AG04450 (cell line): ENCODE results near the gene ABHD1. TPM values are rescaled to one million over a fixed set of nuclear protein-coding genes. Genes with fewer than 3 reads are reported as not detected.

Experiments
- CTCF ChIA-PET: fragments of 300-600, 350-600 bp; formaldehyde crosslinking; extraction: SDS; loops from one replicate; lab custom pipeline; 2022; ENCODE audit warnings: antibody characterized with exemption, inconsistent platforms; lab: Charles Lee
- POLR2A ChIA-PET: fragments of 350-600 bp; formaldehyde crosslinking; extraction: SDS; loops from one replicate; lab custom pipeline; 2021; ENCODE audit warnings: antibody characterized with exemption, inconsistent platforms; lab: Yijun Ruan, JAX
- DNase-seq: peaks from one replicate; pipeline ENCODE4 v3.0.0-alpha.2; 2011; ENCODE audit warnings: low read depth, low spot score
- H3K27ac ChIP-seq: one replicate; pipeline ENCODE4 v1.5.1; 2012; ENCODE audit warnings: low read depth, low read length, control low read depth
- H3K27me3 ChIP-seq: one replicate; pipeline ENCODE4 v1.6.0; 2012; ENCODE audit warnings: low read length; ENCODE audit not compliant: control insufficient read depth, insufficient read depth
- H3K4me3 ChIP-seq: 2 replicates; pipeline ENCODE4 v1.5.1; 2011; ENCODE audit warnings: mild to moderate bottlenecking, low read depth, low read length, control low read depth
- H3K9me3 ChIP-seq: 2 replicates; pipeline ENCODE4 v1.5.1; 2012; ENCODE audit warnings: low read length; ENCODE audit not compliant: control insufficient read depth, insufficient read depth
- CTCF ChIP-seq: IDR thresholded peaks from 2 replicates; pipeline ENCODE4 v1.5.1; 2011; ENCODE audit warnings: low read depth, low read length, control low read depth, inconsistent platforms
- polyA plus RNA-seq: library from polyadenylated mRNA; depleted of rRNA; stranded (reverse); fragments of >200 nt; gene quantifications from 2 replicates; pipeline ENCODE4 v1.2.3, GENCODE V29; 2011

The ABHD1 gene
- polyA plus RNA-seq, 1 experiment = 0.10 TPM

GRCh38 chr2:27092696-27093429, 30.8 kb upstream of the ABHD1 start:
- no peak for DNase-seq
- no peaks in the 10 kb centered on the region for H3K9me3 ChIP-seq
- ChIA-PET CTCF (no interaction called here), POLR2A (no interaction called here)
- no peak overlapping the region for H3K27ac ChIP-seq
- no peak overlapping the region for H3K4me3 ChIP-seq
- H3K27me3 ChIP-seq = no peaks in the 10 kb centered on the region
- TF ChIP-seq CTCF = no peak

GRCh38 chr2:27093430-27094352, 29.9 kb upstream of the ABHD1 start:
- Histone ChIP-seq H3K9me3 (no peaks in the 10 kb centered on the region), H3K27me3 (no peaks in the 10 kb centered on the region), H3K4me3 (no peak overlapping the region), H3K27ac (no peak overlapping the region)
- ChIA-PET POLR2A (no interaction called here), CTCF (no interaction called here)
- no peak for TF ChIP-seq CTCF
- no peak for DNase-seq

GRCh38 chr2:27094353-27094984, 29.1 kb upstream of the ABHD1 start:
- ChIA-PET CTCF (interaction anchor here (9.6 kb wide), 1 partner anchor 97 kb away, joined by 136 read pairs; no protein-coding TSS in a partner anchor), POLR2A (no interaction called here)
- H3K4me3 ChIP-seq = no peak overlapping the region
- no peaks in the 10 kb centered on the region for H3K27me3 ChIP-seq
- H3K27ac ChIP-seq = no peak overlapping the region
- DNase-seq = no peak
- no peaks in the 10 kb centered on the region for H3K9me3 ChIP-seq
- no peak for TF ChIP-seq CTCF

GRCh38 chr2:27095427-27095744, 28.2 kb upstream of the ABHD1 start:
- no peak for DNase-seq
- H3K9me3 ChIP-seq = no peaks in the 10 kb centered on the region; the same call in 1 of the 2 replicates
- TF ChIP-seq CTCF = no peak
- no peak overlapping the region for H3K27ac ChIP-seq
- no peak overlapping the region for H3K4me3 ChIP-seq
- CTCF ChIA-PET = interaction anchor here (6.0 to 9.6 kb wide), 2 partner anchors 96 to 184 kb away, joined by 50 to 136 read pairs; no protein-coding TSS in a partner anchor
- H3K27me3 ChIP-seq = no peaks in the 10 kb centered on the region
- POLR2A ChIA-PET = no interaction called here
